Measurements from ENCODE around the gene TRERF1.

DNA sequence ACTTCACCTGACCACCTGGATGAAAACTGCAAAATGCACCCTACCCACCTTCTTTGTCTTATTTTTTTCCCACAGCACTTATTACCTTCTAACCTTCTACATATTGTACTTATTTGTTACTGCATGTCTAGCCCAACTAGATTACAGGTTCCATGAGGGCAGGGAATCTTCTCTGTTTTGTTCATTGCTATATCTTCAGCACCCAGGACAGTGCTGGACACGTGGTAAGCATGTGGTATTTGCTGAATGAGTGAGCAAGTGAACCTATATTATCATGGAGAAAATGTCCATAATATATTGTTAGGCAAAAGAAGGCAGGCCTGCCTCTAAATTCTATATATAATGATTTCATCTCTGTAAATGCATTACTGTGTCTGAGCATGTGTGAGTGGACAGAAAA, 107.0 kb downstream of the TRERF1 start:
- TF ChIP-seq POLR2AphosphoS5 (IDR thresholded peaks at IDR 0.05; ENCODE audit: low read depth, low read length) (no peak), POLR2A (IDR thresholded peaks at IDR 0.05; ENCODE audit: low read depth, low read length) (no peak)
